Heart right ventricle (tissue), 16 donors: Measurements from ENCODE around the gene KPNA1. TPM values are rescaled to one million over a fixed set of nuclear protein-coding genes. Genes with fewer than 3 reads are reported as not detected.

Experiments
- ATAC-seq, 8 donors: fragments of 200-7000 bp; cut with Tn5 transposase; one replicate each; pipeline ENCODE4 v1.9.1; 2020; ENCODE audit warnings: mild to moderate bottlenecking in 8 of 8, moderate library complexity in 8 of 8, moderate number of reproducible peaks in 1 of 8
- DNase-seq, 2 donors: peaks; one replicate each; pipeline ENCODE4 v3.0.0-alpha.2; 2020
- H3K27ac ChIP-seq, 10 donors: fragments of 200-600 bp; sonication (generic) in 2 of 10; one replicate each; pipeline versions ENCODE4 v1.5.0 to v1.8.0; 2020 to 2022; ENCODE audit warnings: mild to moderate bottlenecking in 3 of 10
- H3K27me3 ChIP-seq, 7 donors: fragments of 200-600 bp; one replicate each; pipeline ENCODE4 v1.8.0; 2021 to 2022; ENCODE audit warnings: mild to moderate bottlenecking in 2 of 7
- H3K36me3 ChIP-seq, 9 donors: fragments of 200-600 bp; sonication (generic) in 1 of 9; one replicate each; pipeline versions ENCODE4 v1.5.0 to v1.8.0; 2020 to 2022; ENCODE audit warnings: mild to moderate bottlenecking in 2 of 9
- H3K4me1 ChIP-seq, 9 donors: fragments of 200-600 bp; sonication (generic) in 1 of 9; one replicate each; pipeline versions ENCODE4 v1.5.0 to v1.8.0; 2020 to 2022; ENCODE audit warnings: mild to moderate bottlenecking in 4 of 9
- H3K4me3 ChIP-seq, 10 donors: fragments of 200-600 bp; sonication (generic) in 2 of 10; one replicate each; pipeline versions ENCODE4 v1.5.0 to v1.8.0; 2020 to 2022; ENCODE audit warnings: mild to moderate bottlenecking in 7 of 10, moderate library complexity in 2 of 10
- H3K9me3 ChIP-seq, 11 donors: fragments of 200-600 bp in 10 of 11; sonication (generic) in 2 of 11; one replicate each; pipeline versions ENCODE4 v1.5.0 to v1.8.0; 2013 to 2022; ENCODE audit warnings: mild to moderate bottlenecking in 2 of 11, control low read depth in 1 of 11, moderate library complexity in 1 of 11
- WGBS, 2 donors: extraction: QIAGEN DNeasy Blood & Tissue Kit; methylation state at CpG; one replicate each; pipeline ENCODE4 v1.1.7; 2013; ENCODE audit warnings: inconsistent platforms in 1 of 2; 5-methylcytosine and 5-hydroxymethylcytosine counted together
- intact Hi-C, 10 donors: fragments of 100-400 bp; cut with DNase I; formaldehyde crosslinking; loops; one replicate each; pipeline versions ENCODE4 v1.11.1 to v1.14.2; 2022
- polyA plus RNA-seq, 2 donors: library from polyadenylated mRNA; stranded (reverse); fragments of 200-250 nt; gene quantifications; one replicate each; pipeline ENCODE4 v1.2.3, GENCODE V29; 2013
- total RNA-seq, 10 donors: library from RNA; stranded (reverse); fragmentation: NEBNext Ultra II Directional in 3 of 10; extraction: Animal tissue kit (Norgen Biotek cat#: 25700) in 3 of 10; gene quantifications; one replicate each; pipeline versions ENCODE4 v1.2.1 to v1.2.4, GENCODE V29; 2021 to 2023
- TF ChIP-seq, protein P1 (sequence below), 9 donors: fragments of 200-600 bp; sonication (generic) in 2 of 9; IDR thresholded peaks; one replicate each; pipeline versions ENCODE4 v1.5.0 to v1.8.0; 2021 to 2022; ENCODE audit warnings: antibody characterized with exemption in 9 of 9, mild to moderate bottlenecking in 5 of 9, moderate library complexity in 1 of 9
- donor health status: Arrhythmogenic right ventricular cardiomyopathy.
- donor health status: ischemic (EF 13 %, LVEDD 7.1; RV severe dilation, severe dysfunction).
- donor health status: healthy with polysubstance abuse.
- donor health status: DM: no; HTN: yes; CAD: no.
- donor health status: DM: no; HTN: no; CAD: no.
- donor health status: ischemic (EF 25% LVEDD 6.9; RV normal size, moderate dysfunction).
- donor health status: ischemic (EF 25% LVEDD 5.7; RV mildly dilated, moderate dysfunction).
- donor health status: healthy.
- donor health status: DM: yes; HTN: yes; CAD: no.
- donor health status: Ischemic cardiomyopathy.
- donor health status: ischemic (EF 35%, LVEDD 5.7; RV mildly dilated, moderate dysfunction).
- donor health status: nonischemic (EF 11% LVEDD 7.7; RV severe dilation, severe dysfunction).
- donor health status: DM: yes; HTN: yes; CAD: no.
- donor health status: PGD.
- donor health status: ischemic (EF 29% LVEDD 5.4; RV normal size, mild dysfunction).
- donor health status: nonischemic (EF 23%, LVEDD 6.1; RV moderate dilation, normal function).

KPNA1 gene
- total and polyA plus RNA-seq, 12 donors, result 14.5 to 121 (median 84.1) TPM

DNA sequence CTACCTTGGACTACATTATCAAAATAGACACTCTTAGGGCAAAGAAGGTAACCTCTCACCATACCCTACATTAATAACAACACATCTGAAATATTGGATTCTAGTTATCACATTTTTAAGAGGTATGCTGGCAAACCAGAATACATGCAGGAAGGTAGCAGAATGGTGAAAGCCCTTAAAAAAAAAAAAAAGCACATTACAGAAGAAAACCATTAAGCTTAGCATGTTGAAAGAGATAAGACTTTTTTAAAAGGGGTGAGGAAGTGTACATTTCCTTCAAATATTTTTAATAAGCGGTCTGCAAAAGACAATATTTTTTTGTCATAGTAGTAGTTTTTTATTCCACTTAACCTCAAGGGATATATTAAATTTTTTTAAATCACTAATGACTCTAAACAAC, 52.3 kb downstream of the KPNA1 start:
- intact Hi-C loops, result loop anchor here in 3 of 10 donors (5.0 to 10.0 kb wide), 3 partner anchors 40 to 215 kb away; no protein-coding TSS in a partner anchor

DNA sequence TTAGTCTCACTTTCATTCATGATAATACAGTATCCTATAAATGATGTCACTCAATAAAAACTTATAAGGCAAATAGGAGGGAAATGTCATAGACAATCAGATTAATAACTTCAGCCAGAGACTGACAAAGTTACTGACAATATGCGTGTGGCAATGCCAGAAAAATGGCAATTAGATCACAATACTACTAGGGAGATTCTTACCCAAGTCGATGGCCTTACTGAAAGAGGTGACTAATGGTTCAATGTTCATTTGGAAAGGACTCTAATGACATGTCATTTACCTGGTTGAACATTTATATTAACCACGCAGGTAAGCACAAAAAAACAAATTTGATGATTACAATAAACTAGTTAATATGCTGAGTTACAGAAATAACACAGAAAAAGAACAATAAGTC, 52.9 kb downstream of the KPNA1 start:
- no peak overlapping the region for H3K27ac ChIP-seq
- WGBS, 2 donors, result 85 to 86% methylated on average over 3 of the region's 3 CpGs
- H3K4me3 ChIP-seq, result no peak overlapping the region
- H3K9me3 ChIP-seq, result no peaks in the 10 kb centered on the region
- no peaks in the 10 kb centered on the region for H3K4me1 ChIP-seq
- H3K36me3 ChIP-seq, result peaks cover 0 to 100% (median 43%) of the 10 kb centered on the region in 9 donors
- DNase-seq, result no peak
- H3K27me3 ChIP-seq, result no peaks in the 10 kb centered on the region
- intact Hi-C loops, result loop anchor here in 3 of 10 donors (5.0 to 10.0 kb wide), 3 partner anchors 40 to 215 kb away; no protein-coding TSS in a partner anchor
- ATAC-seq, result no peak
- TF ChIP-seq, protein P1, sequence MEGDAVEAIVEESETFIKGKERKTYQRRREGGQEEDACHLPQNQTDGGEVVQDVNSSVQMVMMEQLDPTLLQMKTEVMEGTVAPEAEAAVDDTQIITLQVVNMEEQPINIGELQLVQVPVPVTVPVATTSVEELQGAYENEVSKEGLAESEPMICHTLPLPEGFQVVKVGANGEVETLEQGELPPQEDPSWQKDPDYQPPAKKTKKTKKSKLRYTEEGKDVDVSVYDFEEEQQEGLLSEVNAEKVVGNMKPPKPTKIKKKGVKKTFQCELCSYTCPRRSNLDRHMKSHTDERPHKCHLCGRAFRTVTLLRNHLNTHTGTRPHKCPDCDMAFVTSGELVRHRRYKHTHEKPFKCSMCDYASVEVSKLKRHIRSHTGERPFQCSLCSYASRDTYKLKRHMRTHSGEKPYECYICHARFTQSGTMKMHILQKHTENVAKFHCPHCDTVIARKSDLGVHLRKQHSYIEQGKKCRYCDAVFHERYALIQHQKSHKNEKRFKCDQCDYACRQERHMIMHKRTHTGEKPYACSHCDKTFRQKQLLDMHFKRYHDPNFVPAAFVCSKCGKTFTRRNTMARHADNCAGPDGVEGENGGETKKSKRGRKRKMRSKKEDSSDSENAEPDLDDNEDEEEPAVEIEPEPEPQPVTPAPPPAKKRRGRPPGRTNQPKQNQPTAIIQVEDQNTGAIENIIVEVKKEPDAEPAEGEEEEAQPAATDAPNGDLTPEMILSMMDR (IDR thresholded peaks at IDR 0.05), result no peak

More for the DNA sequence above, 52.3 kb downstream of the KPNA1 start:
- ATAC-seq, result no peak
- Histone ChIP-seq H3K27me3 (no peaks in the 10 kb centered on the region), H3K9me3 (no peaks in the 10 kb centered on the region), H3K36me3 (peaks cover 0 to 100% (median 43%) of the 10 kb centered on the region in 9 donors), H3K4me3 (no peak overlapping the region), H3K4me1 (no peaks in the 10 kb centered on the region), H3K27ac (no peak overlapping the region)
- TF ChIP-seq, protein P1 (IDR thresholded peaks at IDR 0.05), result no peak
- DNase-seq, result no peak
- WGBS, 2 donors, result 83 to 97% methylated on average over 1 of the region's 1 CpG

GRCh38 chr3:122458992-122459391, 55.7 kb downstream of the KPNA1 start:
- intact Hi-C loops, result loop anchor here in 4 of 10 donors (5.0 to 10.0 kb wide), 3 partner anchors 56 to 218 kb away; partner anchors contain the start of gene KPNA1 (in 1 of the 4)
- no peak overlapping the region for H3K4me3 ChIP-seq
- H3K27me3 ChIP-seq, result no peaks in the 10 kb centered on the region
- no peaks in the 10 kb centered on the region for H3K9me3 ChIP-seq
- WGBS, 2 donors, result 62 to 78% methylated on average over 4 of the region's 4 CpGs
- no peaks in the 10 kb centered on the region for H3K4me1 ChIP-seq
- H3K36me3 ChIP-seq, result peaks cover 0 to 100% (median 32%) of the 10 kb centered on the region in 9 donors
- ATAC-seq (no peak), DNase-seq (peak in 1 of 2 donors; percentile 18)
- TF ChIP-seq, protein P1 (IDR thresholded peaks at IDR 0.05), result peak in 8 of 9 donors; percentile 20 to 59 (median 46)
- H3K27ac ChIP-seq, result no peak overlapping the region

- TF ChIP-seq, protein P1 (IDR thresholded peaks at IDR 0.05), result no peak
- H3K36me3 ChIP-seq, result peaks cover 0 to 100% (median 43%) of the 10 kb centered on the region in 9 donors
- H3K9me3 ChIP-seq, result no peaks in the 10 kb centered on the region
- no peak overlapping the region for H3K27ac ChIP-seq
- no peaks in the 10 kb centered on the region for H3K27me3 ChIP-seq
- no peak overlapping the region for H3K4me3 ChIP-seq
- H3K4me1 ChIP-seq, result no peaks in the 10 kb centered on the region
- no peak for DNase-seq
- intact Hi-C loops, result loop anchor here in 4 of 10 donors (5.0 to 10.0 kb wide), 3 partner anchors 57 to 220 kb away; partner anchors contain the start of gene KPNA1 (in 1 of the 4)
- no peak for ATAC-seq
- 97 to 99% methylated on average over 2 of the region's 2 CpGs for WGBS, 2 donors
Observed at GRCh38 chr3:122457706-122458105, 57.0 kb downstream of the KPNA1 start.
